ENCODE measurements around the gene IRS1.

The IRS1 gene

DNA sequence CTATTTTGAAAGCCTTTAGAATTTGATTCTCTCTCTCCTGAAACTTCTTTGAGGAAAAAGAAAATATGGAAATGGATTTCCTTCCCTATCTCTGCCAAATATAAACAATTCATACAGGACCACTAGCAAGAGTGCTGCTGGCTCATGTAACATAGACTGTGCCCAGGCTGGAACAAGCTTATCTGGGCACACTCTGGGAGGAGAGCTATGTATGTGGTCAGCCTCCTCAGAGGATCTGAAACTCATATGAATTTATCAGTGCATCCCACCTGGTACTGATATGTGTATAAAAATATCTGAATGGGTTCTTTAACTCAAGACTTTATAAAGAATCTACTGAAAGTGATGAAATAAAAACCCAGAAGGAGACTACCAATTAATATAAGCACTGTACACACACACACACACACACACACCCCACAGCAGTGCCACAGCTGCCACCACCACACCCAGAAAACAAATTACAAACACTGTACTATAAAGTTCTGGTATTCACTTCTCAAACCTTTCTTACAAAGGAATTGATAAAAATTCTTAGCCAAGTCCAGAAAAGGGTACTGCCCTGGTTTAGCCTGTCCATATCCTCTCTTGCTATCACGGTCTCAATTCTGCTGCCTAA lies 115.6 kb downstream of the IRS1 start:
- DNase-seq: no peak

- no peak for DNase-seq
Observed at GRCh38 chr2:226683196-226683595, 116.4 kb downstream of the IRS1 start.
